AG10803 (cell line): Measurements from ENCODE around the gene ATG7.
"Not testable (repeated sequence)": the region's sequence is repeated elsewhere in the genome, so short reads cannot be mapped to it uniquely, and the experiment has no call there.

ENCODE experiments used
- DNase-seq: peaks from one replicate; pipeline ENCODE4 v3.0.0; 2010; ENCODE audit warnings: low read depth
- H3K4me3 ChIP-seq: 2 replicates; pipeline ENCODE4 v1.5.1; 2011; ENCODE audit warnings: mild to moderate bottlenecking, low read length, control low read depth
- CTCF ChIP-seq: conservative IDR thresholded peaks from 2 replicates; pipeline ENCODE4 v1.5.1; 2011; ENCODE audit warnings: mild to moderate bottlenecking, low read length, control low read depth, inconsistent platforms

Gene ATG7

DNA sequence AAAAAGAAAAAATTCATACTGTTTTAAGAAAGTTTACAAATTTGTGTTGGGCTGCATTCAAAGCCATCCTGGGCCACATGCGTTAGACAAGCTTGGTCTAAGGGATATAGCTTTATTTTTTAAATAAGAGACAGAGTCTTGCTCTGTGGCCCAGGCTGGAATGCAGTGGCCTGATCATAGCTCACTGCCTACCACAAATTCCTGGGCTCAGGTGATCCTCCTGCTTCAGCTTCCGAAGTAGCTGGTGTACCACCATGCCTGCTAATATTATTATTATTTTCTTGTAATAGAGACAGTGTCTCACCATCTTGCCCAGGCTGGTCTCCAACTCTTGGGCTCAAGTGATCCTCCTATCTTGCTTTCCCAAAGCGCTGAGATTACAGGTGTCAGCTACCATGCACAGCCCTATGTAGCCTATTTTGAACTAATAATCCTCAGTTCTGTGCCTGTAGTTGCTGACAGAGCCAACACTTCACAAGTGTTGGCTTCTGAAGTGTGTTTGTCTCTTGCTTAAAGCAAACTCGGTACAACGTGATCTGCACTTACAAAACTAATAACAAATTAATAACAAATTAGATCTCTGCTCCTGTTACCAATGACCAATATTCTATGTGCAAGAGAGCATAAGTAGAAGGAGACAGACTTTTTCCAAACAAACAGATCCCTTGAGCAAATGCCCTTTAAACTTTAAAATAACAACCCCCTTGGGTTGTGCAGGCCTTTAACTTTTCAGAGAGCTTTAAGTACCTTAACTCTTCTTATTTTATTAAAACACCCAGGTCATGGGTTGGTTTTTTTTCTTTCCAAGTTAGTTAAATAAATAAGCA, 236.4 kb downstream of the ATG7 start:
- no peak for TF ChIP-seq CTCF
- no peak overlapping the region for H3K4me3 ChIP-seq
- DNase-seq: no peak

- DNase-seq: peak; percentile 95
- TF ChIP-seq CTCF: peak; percentile 42
- no peak overlapping the region for H3K4me3 ChIP-seq
Observed at GRCh38 chr3:11509173-11510000, 237.2 kb downstream of the ATG7 start.

DNA sequence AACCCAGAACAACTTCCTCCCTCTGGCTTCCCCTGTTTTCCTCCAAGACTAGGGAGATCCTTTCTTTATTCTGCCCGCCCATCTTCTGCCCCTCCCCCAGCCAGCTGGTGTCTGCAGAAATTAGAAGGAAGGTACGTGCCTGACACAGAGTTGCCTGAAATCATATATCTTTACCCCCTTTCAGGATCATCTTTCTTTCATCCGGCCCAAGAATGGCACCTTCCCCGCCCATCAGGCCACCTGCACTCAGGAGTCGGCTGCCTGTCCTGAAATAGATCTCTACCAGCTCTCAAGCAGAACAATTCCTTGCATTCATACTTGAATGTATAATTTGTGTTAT, 237.8 kb downstream of the ATG7 start:
- TF ChIP-seq CTCF: no peak
- H3K4me3 ChIP-seq: no peak overlapping the region
- no peak for DNase-seq

GRCh38 chr3:11510356-11510755, 238.2 kb downstream of the ATG7 start:
- no peak for DNase-seq
- no peak overlapping the region for H3K4me3 ChIP-seq
- TF ChIP-seq CTCF: no peak

DNA sequence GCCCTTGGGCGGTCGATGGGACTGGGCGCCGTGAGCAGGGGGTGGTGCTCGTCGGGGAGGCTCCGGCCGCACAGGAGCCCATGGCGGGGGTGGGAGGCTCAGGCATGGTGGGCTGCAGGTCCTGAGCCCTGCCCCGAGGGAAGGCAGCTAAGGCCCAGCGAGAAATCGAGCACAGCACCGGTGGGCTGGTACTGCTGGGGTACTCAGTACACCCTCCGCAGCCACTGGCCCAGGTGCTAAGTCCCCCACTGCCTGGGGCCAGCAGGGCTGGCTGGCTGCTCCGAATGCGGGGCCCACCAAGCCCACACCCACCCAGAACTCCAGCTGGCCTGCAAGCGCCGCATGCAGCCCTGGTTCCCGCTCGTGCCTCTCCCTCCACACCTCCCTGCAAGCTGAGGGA, 239.4 kb downstream of the ATG7 start:
- not testable (repeated sequence) for DNase-seq, H3K4me3 ChIP-seq

- not testable (repeated sequence) for H3K4me3 ChIP-seq, DNase-seq
Observed at GRCh38 chr3:11513125-11513816, 241.1 kb downstream of the ATG7 start.

GRCh38 chr3:11513817-11514135, 241.6 kb downstream of the ATG7 start:
- no peak overlapping the region for H3K4me3 ChIP-seq
- no peak for DNase-seq
- no peak for TF ChIP-seq CTCF

DNA sequence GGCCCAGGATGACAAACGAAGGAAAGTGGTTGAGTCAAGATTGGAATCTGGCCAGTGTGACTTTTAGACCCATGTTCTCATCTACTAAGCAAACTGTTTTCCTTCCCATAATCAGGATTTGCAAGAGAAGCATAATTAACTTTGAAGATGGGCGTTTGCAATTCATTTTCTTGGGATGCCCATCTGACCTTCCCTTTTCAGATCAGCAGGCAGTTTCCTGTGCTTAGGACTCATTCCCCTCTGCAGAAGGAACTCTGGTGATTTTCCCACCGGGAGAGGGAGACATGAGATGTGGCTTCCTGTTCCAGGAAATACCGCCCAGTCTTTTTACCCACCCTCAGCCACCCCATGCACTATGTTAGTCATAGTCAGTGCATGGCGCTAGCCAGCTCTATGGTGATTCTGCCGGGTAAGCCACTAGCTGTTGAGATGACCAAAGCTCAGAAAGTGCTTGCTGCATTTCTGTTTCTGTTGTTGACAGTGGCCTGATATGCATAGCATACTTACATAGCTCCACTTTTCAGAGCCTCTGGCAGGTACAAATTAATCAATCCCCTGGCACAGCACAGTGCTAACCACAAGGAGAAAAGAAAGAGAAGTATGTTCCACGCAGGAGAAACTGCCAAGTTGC, 242.1 kb downstream of the ATG7 start:
- peak; percentile 87 for DNase-seq
- H3K4me3 ChIP-seq: no peak overlapping the region
- no peak for TF ChIP-seq CTCF
